GM19455 (cell line): Measurements from ENCODE around the gene FAM174C.

Experiments
- ATAC-seq: cut with Tn5 transposase; IDR thresholded peaks from one replicate; pipeline ENCODE4 v1.9.1; 2021; ENCODE audit not compliant: unreplicated experiment

FAM174C gene

GRCh38 chr19:1275260-1275975 is at the start of gene FAM174C:
Gene FAM174C (plus strand): TSS chr19:1275530. CDS start chr19:1275550, 20 bp downstream.
- peak; percentile 71 for ATAC-seq

GRCh38 chr19:1226227-1226518 is 49.2 kb upstream of the FAM174C start:
- ATAC-seq, result no peak

GRCh38 chr19:1226522-1227303 is 48.6 kb upstream of the FAM174C start:
- no peak for ATAC-seq

- no peak for ATAC-seq
Measured at GRCh38 chr19:1227304-1228054, 47.9 kb upstream of the FAM174C start.

- no peak for ATAC-seq
Measured at GRCh38 chr19:1228161-1228957, 47.0 kb upstream of the FAM174C start.

GRCh38 chr19:1229056-1229923 is 46.0 kb upstream of the FAM174C start:
- ATAC-seq, result no peak

- ATAC-seq, result no peak
Measured at GRCh38 chr19:1229924-1230782, 45.2 kb upstream of the FAM174C start.

DNA sequence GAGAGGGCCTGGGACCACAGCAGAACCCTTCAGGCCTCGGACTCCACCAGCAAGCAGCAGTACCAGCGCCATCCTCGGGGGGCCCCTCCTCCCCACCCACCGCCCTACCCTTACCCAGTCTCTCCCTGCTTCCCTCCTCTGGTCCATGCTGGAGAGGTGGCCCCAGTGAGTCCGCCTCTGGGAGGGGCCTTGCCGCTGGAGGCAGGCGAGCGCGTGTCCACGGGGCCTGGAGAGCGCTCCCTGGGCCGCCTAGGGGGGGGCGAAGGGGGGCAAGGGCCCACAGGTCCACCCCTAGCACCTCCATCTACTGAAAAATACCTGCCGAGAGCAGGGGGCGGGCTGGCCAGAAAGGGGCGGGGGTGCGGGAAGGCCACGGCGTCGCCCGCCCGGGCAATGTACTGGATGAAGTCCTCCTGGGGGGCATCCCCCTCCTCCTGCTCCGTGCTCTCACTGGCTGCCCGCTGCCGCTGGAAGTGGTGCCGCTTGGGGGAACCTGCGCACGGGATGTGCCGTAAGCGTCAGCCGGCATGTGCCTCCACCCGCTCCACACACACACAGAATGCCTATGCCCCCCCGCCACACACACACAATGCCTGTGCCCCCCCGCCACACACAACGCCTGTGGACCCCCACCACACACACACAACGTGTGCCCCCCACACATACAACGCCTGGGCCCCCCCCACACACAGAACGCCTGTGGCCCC is 44.4 kb upstream of the FAM174C start:
- no peak for ATAC-seq

DNA sequence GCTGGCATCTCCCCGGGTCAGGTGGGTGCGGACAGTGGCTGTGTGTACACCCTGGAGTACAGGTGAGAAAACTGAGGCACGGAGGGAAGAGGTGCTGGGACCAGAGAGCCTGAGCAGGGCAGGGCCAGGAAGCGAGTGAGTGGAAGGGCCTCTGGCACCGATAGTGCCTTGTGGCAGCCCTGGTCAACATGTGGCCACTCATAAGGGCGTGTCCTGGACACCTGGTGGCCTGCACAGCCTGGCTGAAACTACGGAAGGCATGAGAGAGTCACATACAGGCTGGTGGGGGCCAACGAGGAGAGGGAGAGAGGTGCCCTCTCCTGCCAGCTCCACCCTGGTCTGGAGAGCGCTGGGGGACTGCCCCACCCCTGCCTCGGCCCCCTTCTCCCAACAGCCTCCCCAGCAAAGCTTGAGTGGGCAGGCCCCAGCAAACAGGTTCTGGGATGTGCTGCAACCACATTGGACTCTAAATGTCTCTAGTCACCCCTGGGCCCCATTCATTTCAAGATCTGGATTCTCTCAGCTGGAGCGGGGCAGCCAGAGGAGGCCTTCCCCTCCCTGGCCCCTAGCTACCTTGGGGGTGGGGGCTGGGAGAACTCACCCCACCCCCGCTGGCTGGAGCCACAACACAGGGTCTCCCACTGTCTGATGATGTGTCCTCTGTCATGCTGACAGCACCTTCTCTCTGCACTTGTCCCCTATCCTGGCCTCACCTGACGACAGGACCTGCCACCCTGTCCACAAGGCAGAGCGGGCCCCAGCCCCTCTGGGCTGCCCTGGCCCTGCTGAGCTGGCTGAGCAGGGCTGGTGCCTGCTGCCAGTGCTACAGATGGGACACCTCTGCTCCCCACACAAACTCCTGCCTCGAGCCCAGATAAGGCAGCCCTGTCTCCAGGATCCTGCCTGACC is 43.3 kb upstream of the FAM174C start:
- no peak for ATAC-seq

DNA sequence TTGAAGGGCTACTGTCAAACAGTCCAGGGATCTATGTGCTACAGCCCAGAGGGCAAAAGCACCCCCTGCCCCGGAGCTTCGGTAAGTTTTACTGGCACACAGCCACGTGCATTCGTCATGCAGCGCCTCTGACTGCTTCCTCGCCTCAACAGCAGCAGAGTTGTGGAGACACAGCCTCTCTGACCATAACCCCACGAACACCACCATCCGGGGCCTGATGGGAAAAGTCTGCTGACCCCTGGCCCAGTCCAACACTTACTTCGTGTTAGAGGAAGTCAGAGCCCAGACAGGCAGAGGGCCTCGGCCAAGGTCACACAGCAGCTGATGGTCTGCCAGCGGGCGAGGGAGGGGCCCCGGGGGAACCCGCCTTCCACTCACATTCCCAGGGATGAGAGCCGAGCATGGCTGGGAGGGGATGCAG is 42.7 kb upstream of the FAM174C start:
- no peak for ATAC-seq

GRCh38 chr19:1233115-1233667 is 42.1 kb upstream of the FAM174C start:
- ATAC-seq, result no peak

- ATAC-seq, result no peak
Measured at GRCh38 chr19:1234051-1234954, 41.0 kb upstream of the FAM174C start.

DNA sequence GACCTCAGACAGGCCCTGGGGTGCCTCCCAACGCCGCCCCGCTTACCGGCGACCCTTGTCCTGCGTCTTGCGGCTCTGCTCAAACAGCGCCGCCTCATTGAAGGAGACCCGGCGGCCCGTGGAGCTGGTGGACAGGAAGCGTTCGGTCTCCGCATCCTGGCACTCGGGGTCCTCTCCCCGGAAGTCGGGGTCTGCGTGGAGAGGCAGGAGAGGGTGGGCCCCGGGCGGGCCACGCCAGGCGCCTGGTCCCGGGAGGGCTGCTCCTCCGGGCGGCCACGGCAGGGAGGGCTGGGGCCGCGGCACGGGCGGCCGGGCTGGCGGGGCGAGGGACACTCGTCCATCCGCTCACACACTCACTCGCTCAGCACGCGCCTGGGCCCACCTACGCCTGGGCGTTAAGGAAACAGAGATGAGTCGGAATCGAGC is 40.4 kb upstream of the FAM174C start:
- ATAC-seq, result no peak

- ATAC-seq, result no peak
Measured at GRCh38 chr19:1235625-1236538, 39.4 kb upstream of the FAM174C start.

DNA sequence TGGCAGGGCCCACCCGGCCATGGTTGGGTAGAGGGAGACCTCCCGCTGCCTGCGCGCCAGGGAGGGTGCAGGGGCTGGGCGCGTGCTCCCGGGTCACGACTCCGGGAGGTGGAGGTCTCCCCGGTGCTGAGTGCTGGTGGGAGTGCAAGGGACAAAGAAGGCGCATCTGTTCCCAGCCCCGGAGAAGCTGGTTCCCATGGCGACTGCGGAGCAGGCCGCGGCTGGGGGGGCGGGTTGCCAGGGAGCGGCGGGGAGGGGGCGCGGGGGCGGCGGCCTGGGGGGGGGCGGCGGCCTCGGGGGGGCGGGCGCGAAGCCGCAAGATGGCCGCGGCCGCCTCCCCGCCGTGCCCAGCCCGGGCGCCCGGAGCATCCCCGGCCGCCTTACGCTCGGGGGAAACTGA is 38.8 kb upstream of the FAM174C start:
- no peak for ATAC-seq
